HepG2 (cell line): ENCODE measurements around the gene TCF25. TPM values are rescaled to one million over a fixed set of nuclear protein-coding genes. Genes with fewer than 3 reads are reported as not detected.

ENCODE experiments used
- CCAR2 ChIP-seq: fragments of 200-400 bp; formaldehyde crosslinking; optimal IDR thresholded peaks from 2 replicates; pipeline ENCODE3; 2018; ENCODE audit warnings: low read depth, mild to moderate bottlenecking, low read length, moderate library complexity
- E2F5 ChIP-seq: sonication (generic); formaldehyde crosslinking; conservative IDR thresholded peaks from 2 replicates; pipeline ENCODE4 v1.4.0; 2020; ENCODE audit warnings: missing genetic modification reagents
- GABPB1 ChIP-seq: IDR thresholded peaks from 2 replicates; pipeline ENCODE4 v1.6.1; 2016; ENCODE audit warnings: mild to moderate bottlenecking, missing genetic modification reagents, moderate library complexity, missing compliant biosample characterization
- JARID2 ChIP-seq: sonication (generic); formaldehyde crosslinking; IDR thresholded peaks from 2 replicates; pipeline ENCODE4 v1.8.1; 2023; ENCODE audit warnings: missing genetic modification reagents, inconsistent platforms; ENCODE audit not compliant: insufficient replicate concordance
- PHF20 ChIP-seq: sonication (generic); formaldehyde crosslinking; IDR thresholded peaks from 2 replicates; pipeline ENCODE4 v1.5.0; 2020; ENCODE audit warnings: mild to moderate bottlenecking, missing genetic modification reagents
- PHF8 ChIP-seq: sonication (generic); formaldehyde crosslinking; IDR thresholded peaks from 2 replicates; pipeline ENCODE4 v1.5.0; 2020; ENCODE audit warnings: missing genetic modification reagents
- USF2 ChIP-seq, 2 experiments: sonication (generic) in 1 of 2; formaldehyde crosslinking in 1 of 2; IDR thresholded peaks; 2 replicates each; pipeline versions ENCODE4 v1.5.1 to v1.6.1; 2011 to 2020; ENCODE audit warnings: borderline replicate concordance in 1 of 2, low read depth in 1 of 2, low read length in 1 of 2, mild to moderate bottlenecking in 1 of 2, missing genetic modification reagents in 1 of 2, moderate library complexity in 1 of 2
- ZNF160 ChIP-seq: sonication (generic); formaldehyde crosslinking; IDR thresholded peaks from 2 replicates; pipeline ENCODE4 v1.8.0; 2022; ENCODE audit warnings: mild to moderate bottlenecking, inconsistent platforms, missing genetic modification reagents
- ZNF296 ChIP-seq: sonication (generic); formaldehyde crosslinking; conservative IDR thresholded peaks from 2 replicates; pipeline ENCODE4 v1.5.0; 2020; ENCODE audit warnings: mild to moderate bottlenecking, missing genetic modification reagents
- ZNF564 ChIP-seq: sonication (generic); formaldehyde crosslinking; IDR thresholded peaks from 2 replicates; pipeline ENCODE4 v1.8.1; 2023; ENCODE audit warnings: mild to moderate bottlenecking, missing genetic modification reagents
- ZNF672 ChIP-seq: sonication (generic); formaldehyde crosslinking; IDR thresholded peaks from 2 replicates; pipeline ENCODE4 v1.8.1; 2022; ENCODE audit warnings: missing genetic modification reagents
- ZNF709 ChIP-seq: sonication (generic); formaldehyde crosslinking; IDR thresholded peaks from 2 replicates; pipeline ENCODE4 v1.5.0; 2020; ENCODE audit warnings: mild to moderate bottlenecking, missing genetic modification reagents
- polyA plus RNA-seq, 8 experiments: library from polyadenylated mRNA; depleted of rRNA in 3 of 8; stranded (reverse) in 7 of 8; unstranded in 1 of 8; fragments of >200 nt; fragmentation: Illumina TruSeq in 4 of 8; extraction: Trizol in 4 of 8; gene quantifications; 2 replicates each; pipeline versions ENCODE4 v1.2.1 to v1.2.3, GENCODE V29; 2011 to 2016; ENCODE audit warnings: low read depth in 4 of 8, missing spikeins in 1 of 8, mixed read lengths in 1 of 8; ENCODE audit not compliant: insufficient read depth in 1 of 8
- total RNA-seq, 5 experiments: library from RNA; depleted of rRNA; stranded (reverse); fragments of >200 nt; fragmentation: Illumina TruSeq; extraction: Trizol; gene quantifications; 2 replicates each; pipeline ENCODE4 v1.2.3, GENCODE V29; 2016; ENCODE audit warnings: low read depth in 1 of 5
- TF ChIP-seq, protein P1 (sequence below): sonication (generic); formaldehyde crosslinking; IDR thresholded peaks from 2 replicates; pipeline ENCODE4 v1.4.0; 2020; ENCODE audit warnings: missing genetic modification reagents
- TF ChIP-seq, protein P2 (sequence below): sonication (generic); formaldehyde crosslinking; IDR thresholded peaks from 2 replicates; pipeline ENCODE4 v1.4.0; 2020; ENCODE audit warnings: missing genetic modification reagents

The TCF25 gene
- total and polyA plus RNA-seq, 2 of the 13 experiments (the other 11 are each of a cell fraction or from before 2014, with no cell fraction given): 138 to 206 TPM

- TF ChIP-seq, protein P1, sequence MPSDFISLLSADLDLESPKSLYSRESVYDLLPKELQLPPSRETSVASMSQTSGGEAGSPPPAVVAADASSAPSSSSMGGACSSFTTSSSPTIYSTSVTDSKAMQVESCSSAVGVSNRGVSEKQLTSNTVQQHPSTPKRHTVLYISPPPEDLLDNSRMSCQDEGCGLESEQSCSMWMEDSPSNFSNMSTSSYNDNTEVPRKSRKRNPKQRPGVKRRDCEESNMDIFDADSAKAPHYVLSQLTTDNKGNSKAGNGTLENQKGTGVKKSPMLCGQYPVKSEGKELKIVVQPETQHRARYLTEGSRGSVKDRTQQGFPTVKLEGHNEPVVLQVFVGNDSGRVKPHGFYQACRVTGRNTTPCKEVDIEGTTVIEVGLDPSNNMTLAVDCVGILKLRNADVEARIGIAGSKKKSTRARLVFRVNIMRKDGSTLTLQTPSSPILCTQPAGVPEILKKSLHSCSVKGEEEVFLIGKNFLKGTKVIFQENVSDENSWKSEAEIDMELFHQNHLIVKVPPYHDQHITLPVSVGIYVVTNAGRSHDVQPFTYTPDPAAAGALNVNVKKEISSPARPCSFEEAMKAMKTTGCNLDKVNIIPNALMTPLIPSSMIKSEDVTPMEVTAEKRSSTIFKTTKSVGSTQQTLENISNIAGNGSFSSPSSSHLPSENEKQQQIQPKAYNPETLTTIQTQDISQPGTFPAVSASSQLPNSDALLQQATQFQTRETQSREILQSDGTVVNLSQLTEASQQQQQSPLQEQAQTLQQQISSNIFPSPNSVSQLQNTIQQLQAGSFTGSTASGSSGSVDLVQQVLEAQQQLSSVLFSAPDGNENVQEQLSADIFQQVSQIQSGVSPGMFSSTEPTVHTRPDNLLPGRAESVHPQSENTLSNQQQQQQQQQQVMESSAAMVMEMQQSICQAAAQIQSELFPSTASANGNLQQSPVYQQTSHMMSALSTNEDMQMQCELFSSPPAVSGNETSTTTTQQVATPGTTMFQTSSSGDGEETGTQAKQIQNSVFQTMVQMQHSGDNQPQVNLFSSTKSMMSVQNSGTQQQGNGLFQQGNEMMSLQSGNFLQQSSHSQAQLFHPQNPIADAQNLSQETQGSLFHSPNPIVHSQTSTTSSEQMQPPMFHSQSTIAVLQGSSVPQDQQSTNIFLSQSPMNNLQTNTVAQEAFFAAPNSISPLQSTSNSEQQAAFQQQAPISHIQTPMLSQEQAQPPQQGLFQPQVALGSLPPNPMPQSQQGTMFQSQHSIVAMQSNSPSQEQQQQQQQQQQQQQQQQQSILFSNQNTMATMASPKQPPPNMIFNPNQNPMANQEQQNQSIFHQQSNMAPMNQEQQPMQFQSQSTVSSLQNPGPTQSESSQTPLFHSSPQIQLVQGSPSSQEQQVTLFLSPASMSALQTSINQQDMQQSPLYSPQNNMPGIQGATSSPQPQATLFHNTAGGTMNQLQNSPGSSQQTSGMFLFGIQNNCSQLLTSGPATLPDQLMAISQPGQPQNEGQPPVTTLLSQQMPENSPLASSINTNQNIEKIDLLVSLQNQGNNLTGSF: peak; percentile 78; the same call in 1 of the 2 replicates
- TF ChIP-seq GABPB1 (CRISPR knock-in tag) (peak; percentile 70), ZNF564 (CRISPR knock-in tag) (peak; percentile 75), CCAR2 (no peak), ZNF160 (CRISPR knock-in tag) (peak; percentile 76; the same call in 1 of the 2 replicates), E2F5 (CRISPR knock-in tag) (no peak; the same call in 1 of the 2 replicates), PHF8 (CRISPR knock-in tag) (peak; percentile 69), JARID2 (no peak), USF2 (IDR thresholded peaks at IDR 0.05; ENCODE audit: low read depth, low read length) (no peak), USF2 (CRISPR knock-in tag; IDR thresholded peaks at IDR 0.05; ENCODE audit: borderline replicate concordance) (0 out of 2 replicates have a peak, but pooled peaks have one; percentile 37), ZNF672 (CRISPR knock-in tag) (no peak), ZNF296 (CRISPR knock-in tag) (peak; percentile 83), ZNF709 (CRISPR knock-in tag) (no peak), PHF20 (no peak)
- TF ChIP-seq, protein P2, sequence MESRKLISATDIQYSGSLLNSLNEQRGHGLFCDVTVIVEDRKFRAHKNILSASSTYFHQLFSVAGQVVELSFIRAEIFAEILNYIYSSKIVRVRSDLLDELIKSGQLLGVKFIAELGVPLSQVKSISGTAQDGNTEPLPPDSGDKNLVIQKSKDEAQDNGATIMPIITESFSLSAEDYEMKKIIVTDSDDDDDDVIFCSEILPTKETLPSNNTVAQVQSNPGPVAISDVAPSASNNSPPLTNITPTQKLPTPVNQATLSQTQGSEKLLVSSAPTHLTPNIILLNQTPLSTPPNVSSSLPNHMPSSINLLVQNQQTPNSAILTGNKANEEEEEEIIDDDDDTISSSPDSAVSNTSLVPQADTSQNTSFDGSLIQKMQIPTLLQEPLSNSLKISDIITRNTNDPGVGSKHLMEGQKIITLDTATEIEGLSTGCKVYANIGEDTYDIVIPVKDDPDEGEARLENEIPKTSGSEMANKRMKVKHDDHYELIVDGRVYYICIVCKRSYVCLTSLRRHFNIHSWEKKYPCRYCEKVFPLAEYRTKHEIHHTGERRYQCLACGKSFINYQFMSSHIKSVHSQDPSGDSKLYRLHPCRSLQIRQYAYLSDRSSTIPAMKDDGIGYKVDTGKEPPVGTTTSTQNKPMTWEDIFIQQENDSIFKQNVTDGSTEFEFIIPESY (CRISPR knock-in tag): peak; percentile 52
These were observed 42.2 kb downstream of the TCF25 start (continued) for GRCh38 chr16:89915303-89916232.
